Right lobe of liver (tissue), 6 donors: Measurements from ENCODE around the gene ITGA8. TPM values are rescaled to one million over a fixed set of nuclear protein-coding genes. Genes with fewer than 3 reads are reported as not detected.
A peak's percentile ranks its signal among the peaks of the same experiment; 100 is the strongest.
"Not testable (repeated sequence)": the region's sequence is repeated elsewhere in the genome, so short reads cannot be mapped to it uniquely, and the experiment has no call there.

Source experiments
- ATAC-seq, 4 donors: fragments of 200-7000 bp; cut with Tn5 transposase; one replicate each; pipeline ENCODE4 v1.9.1; 2020; ENCODE audit warnings: mild to moderate bottlenecking in 4 of 4, moderate library complexity in 4 of 4
- DNase-seq, 3 donors: peaks; one replicate each; pipeline ENCODE4 v3.0.0-alpha.2; 2020
- H3K27ac ChIP-seq, 3 donors: fragments of 200-600 bp; one replicate each; pipeline ENCODE4 v1.8.0; 2022
- H3K27me3 ChIP-seq, 2 donors: fragments of 200-600 bp; one replicate each; pipeline ENCODE4 v1.8.0; 2022
- H3K36me3 ChIP-seq, 4 donors: fragments of 200-600 bp; sonication (generic) in 1 of 4; one replicate each; pipeline versions ENCODE4 v1.5.1 to v1.8.0; 2017 to 2022; ENCODE audit warnings: control low read depth in 1 of 4
- H3K4me1 ChIP-seq, 4 donors: fragments of 200-600 bp; sonication (generic) in 1 of 4; one replicate each; pipeline versions ENCODE4 v1.5.1 to v1.8.0; 2017 to 2022; ENCODE audit warnings: control low read depth in 1 of 4
- H3K4me3 ChIP-seq, 3 donors: fragments of 200-600 bp; one replicate each; pipeline ENCODE4 v1.8.0; 2022
- H3K9me3 ChIP-seq, 4 donors: fragments of 200-600 bp; sonication (generic) in 1 of 4; one replicate each; pipeline versions ENCODE4 v1.5.1 to v1.8.0; 2017 to 2022; ENCODE audit warnings: control low read depth in 1 of 4
- POLR2A ChIP-seq: fragments of 450-650 bp; IDR thresholded peaks from one replicate; pipeline ENCODE4 v1.6.1; 2017; ENCODE audit warnings: antibody characterized with exemption, mild to moderate bottlenecking
- WGBS: methylation state at CpG from one replicate; pipeline ENCODE4 v1.1.6; 2018; ENCODE audit warnings: low coverage, low lambda C conversion rate; ENCODE audit not compliant: insufficient coverage; ENCODE audit errors: missing lambda C conversion rate; 5-methylcytosine and 5-hydroxymethylcytosine counted together
- intact Hi-C, 2 donors: fragments of 100-400 bp; cut with DNase I; formaldehyde crosslinking; loops; one replicate each; pipeline versions ENCODE4 v1.11.2 to v1.14.1; 2022
- long read RNA-seq: library from polyadenylated mRNA; unstranded; transcript quantifications from one replicate; pipeline ENCODE4 v2.0.0, GENCODE V29; 2019
- total RNA-seq, 6 experiments: library from RNA; depleted of rRNA in 2 of 6; stranded (reverse); fragments of >200 nt in 2 of 6; fragmentation: NEBNext Ultra II Directional in 3 of 6; extraction: Animal tissue kit (Norgen Biotek cat#: 25700) in 3 of 6; gene quantifications; one replicate each; pipeline versions ENCODE4 v1.1.0 to v1.2.4, GENCODE V29; 2016 to 2023
- TF ChIP-seq, protein P1 (sequence below), 4 donors: fragments of 200-600 bp in 3 of 4; fragments of 450-650 bp in 1 of 4; IDR thresholded peaks; one replicate each; pipeline versions ENCODE4 v1.5.1 to v1.8.0; 2016 to 2022; ENCODE audit warnings: antibody characterized with exemption in 4 of 4, mild to moderate bottlenecking in 2 of 4
- donor health status: DM: no; HTN: yes; CAD: no.
- donor health status: DM: no; HTN: no; CAD: no.
- donor health status: DM: no; HTN: no; CAD: no.
- donor health status: DM: no; HTN: yes; CAD: no.
- donor health status: DM: no; HTN: yes; CAD: no.

Gene ITGA8
- total RNA-seq, result under 1 TPM; 0.18 to 0.80 (median 0.36) TPM
- long read RNA-seq, result 0 reads

DNA sequence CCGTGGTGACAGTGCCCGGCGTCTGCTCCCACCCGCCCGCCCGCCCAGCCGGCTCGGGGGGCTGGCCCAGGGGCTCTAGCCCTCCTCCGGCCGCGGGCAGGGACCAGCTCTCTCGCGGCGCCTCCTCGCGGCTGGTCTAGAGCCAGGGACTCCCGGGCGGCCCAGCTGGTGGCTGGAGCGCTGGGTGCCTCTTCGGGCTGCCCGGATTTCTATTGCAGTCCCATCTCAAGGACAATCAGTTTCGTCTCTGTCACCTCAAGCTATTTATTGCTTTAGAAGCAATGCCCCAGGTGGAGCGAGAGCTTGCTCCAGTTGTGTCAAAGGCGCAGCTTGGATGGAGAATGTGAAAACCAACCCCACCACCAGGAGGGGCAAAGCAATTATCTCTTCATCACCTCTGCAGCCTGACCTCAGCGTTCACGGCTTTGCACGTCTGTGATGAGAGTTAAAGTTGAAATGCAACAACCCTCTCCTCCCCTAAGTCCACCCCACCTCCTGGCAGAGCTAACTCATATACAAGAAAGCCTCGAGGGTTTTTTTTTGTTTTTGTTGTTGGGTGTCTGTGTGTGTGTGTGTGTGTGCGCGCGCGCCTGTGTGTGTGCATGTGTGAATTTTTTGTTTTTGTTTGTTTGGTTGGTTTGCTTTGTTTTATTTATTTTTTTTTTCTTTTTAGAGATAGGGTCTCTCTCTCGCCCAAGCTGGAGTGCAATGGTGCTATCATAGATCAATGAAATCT is at the start of gene ITGA8:
Gene ITGA8 (minus strand): TSS at position 24 of the 736 bp plus-strand sequence. CDS start 151 bp downstream, outside the sequence.
- H3K36me3 ChIP-seq, result no peaks in the 10 kb centered on the region
- ATAC-seq, result peak; percentile 32 to 83 (median 66)
- TF ChIP-seq, protein P1, sequence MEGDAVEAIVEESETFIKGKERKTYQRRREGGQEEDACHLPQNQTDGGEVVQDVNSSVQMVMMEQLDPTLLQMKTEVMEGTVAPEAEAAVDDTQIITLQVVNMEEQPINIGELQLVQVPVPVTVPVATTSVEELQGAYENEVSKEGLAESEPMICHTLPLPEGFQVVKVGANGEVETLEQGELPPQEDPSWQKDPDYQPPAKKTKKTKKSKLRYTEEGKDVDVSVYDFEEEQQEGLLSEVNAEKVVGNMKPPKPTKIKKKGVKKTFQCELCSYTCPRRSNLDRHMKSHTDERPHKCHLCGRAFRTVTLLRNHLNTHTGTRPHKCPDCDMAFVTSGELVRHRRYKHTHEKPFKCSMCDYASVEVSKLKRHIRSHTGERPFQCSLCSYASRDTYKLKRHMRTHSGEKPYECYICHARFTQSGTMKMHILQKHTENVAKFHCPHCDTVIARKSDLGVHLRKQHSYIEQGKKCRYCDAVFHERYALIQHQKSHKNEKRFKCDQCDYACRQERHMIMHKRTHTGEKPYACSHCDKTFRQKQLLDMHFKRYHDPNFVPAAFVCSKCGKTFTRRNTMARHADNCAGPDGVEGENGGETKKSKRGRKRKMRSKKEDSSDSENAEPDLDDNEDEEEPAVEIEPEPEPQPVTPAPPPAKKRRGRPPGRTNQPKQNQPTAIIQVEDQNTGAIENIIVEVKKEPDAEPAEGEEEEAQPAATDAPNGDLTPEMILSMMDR (IDR thresholded peaks at IDR 0.05), result peak in 3 of 4 donors; percentile 6 to 29 (median 24)
- no peak for TF ChIP-seq POLR2A
- WGBS, result 26% methylated on average over 8 of the region's 33 CpGs
- H3K9me3 ChIP-seq, result no peaks in the 10 kb centered on the region
- DNase-seq, result peak in 1 of 3 donors; percentile 49
- H3K4me3 ChIP-seq, result peak within 1 kb of the TSS; percentile 25 to 41 (median 30)
- H3K27me3 ChIP-seq, result peaks cover 0 to 10% of the 10 kb centered on the region in 2 donors
- H3K4me1 ChIP-seq, result no peaks in the 10 kb centered on the region
- intact Hi-C loops, result loop anchor here (5.0 to 10.0 kb wide), 2 partner anchors 285 to 288 kb away; no protein-coding TSS in a partner anchor
- no peak within 1 kb of the TSS for H3K27ac ChIP-seq

DNA sequence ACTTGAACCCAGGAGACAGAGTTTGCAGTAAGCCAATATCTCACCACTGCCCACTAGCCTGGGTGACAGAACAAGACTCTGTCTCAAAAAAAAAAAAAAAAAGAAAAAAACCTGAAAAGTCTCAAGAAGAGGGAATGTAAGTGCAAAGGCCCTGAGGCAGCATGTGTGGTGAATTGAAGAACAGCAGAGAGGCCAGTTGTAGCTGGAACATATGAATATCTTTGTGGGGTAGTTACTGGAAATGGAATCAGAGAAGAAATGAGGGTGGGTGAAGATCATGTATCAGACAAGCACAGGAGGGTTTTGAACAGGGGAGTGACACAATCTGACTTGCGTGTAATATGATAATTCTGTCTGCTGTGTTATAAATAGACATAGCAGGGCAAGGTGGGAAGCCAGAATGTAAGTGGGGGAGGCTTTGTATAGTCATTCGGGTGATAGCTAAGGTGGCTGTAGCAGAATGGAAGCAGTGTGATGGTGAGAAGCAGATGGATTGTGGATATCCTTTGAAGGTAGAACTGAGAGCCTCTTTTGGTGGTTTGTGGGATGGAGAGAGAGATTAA is 45.3 kb upstream of the ITGA8 start:
- Histone ChIP-seq H3K36me3 (no peaks in the 10 kb centered on the region), H3K4me1 (no peaks in the 10 kb centered on the region), H3K9me3 (no peaks in the 10 kb centered on the region), H3K27ac (no peak overlapping the region), H3K27me3 (no peaks in the 10 kb centered on the region), H3K4me3 (no peak overlapping the region)
- no peak for ATAC-seq
- DNase-seq, result no peak
- intact Hi-C loops, result no loop called here
- WGBS, result 77% methylated on average over 2 of the region's 2 CpGs
- TF ChIP-seq, protein P1 (IDR thresholded peaks at IDR 0.05), result no peak
- TF ChIP-seq POLR2A, result no peak

DNA sequence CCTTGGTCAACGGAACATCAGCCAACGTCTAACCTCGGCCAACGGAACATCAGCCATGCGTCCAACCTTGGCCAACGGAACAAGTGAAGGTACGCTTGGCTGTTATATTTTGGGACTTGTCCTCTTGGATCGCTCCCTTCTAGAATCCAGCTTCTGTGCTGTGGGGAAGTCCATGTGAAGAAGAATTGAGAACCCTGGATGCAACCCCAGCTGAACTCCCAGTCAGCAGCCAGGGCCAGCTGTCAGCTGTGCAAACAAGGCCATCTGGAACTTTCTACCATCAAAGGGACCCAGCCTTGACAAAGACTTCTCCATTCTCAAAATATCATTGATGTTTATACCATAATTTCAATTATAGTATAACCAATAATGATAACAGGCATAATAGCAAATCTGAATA is 43.3 kb upstream of the ITGA8 start:
- H3K27ac ChIP-seq, result no peak overlapping the region
- intact Hi-C loops, result no loop called here
- WGBS, result 79% methylated on average over 3 of the region's 8 CpGs
- H3K9me3 ChIP-seq, result no peaks in the 10 kb centered on the region
- no peaks in the 10 kb centered on the region for H3K4me1 ChIP-seq
- ATAC-seq (no peak), DNase-seq (no peak)
- H3K4me3 ChIP-seq, result no peak overlapping the region
- H3K27me3 ChIP-seq, result no peaks in the 10 kb centered on the region
- no peaks in the 10 kb centered on the region for H3K36me3 ChIP-seq
- TF ChIP-seq, protein P1 (IDR thresholded peaks at IDR 0.05), result no peak
- no peak for TF ChIP-seq POLR2A

DNA sequence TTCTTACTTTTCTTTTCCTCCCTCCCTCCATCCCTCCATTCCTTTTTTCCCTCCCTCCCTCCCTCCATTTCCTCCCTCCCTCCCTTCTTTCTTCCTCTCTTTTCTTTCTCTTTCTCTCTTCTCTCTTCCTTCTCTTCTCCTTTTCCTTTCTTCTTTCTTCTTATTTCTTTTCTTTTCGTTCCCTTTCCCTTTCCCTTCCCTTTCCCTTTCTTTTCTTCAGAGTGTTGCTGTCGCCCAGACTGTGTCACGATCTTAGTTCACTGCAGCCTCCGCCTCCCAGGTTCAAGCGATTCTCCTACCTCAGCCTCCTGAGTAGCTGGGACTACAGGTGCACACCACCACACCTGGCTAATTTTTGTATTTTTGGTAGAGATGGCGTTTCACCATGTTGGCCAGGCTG is 42.5 kb upstream of the ITGA8 start:
- WGBS, result 82% methylated on average over 3 of the region's 6 CpGs
- H3K4me1 ChIP-seq, H3K27me3 ChIP-seq, intact Hi-C loops, H3K36me3 ChIP-seq, H3K9me3 ChIP-seq, ATAC-seq, DNase-seq, H3K4me3 ChIP-seq, H3K27ac ChIP-seq: not testable (repeated sequence)

DNA sequence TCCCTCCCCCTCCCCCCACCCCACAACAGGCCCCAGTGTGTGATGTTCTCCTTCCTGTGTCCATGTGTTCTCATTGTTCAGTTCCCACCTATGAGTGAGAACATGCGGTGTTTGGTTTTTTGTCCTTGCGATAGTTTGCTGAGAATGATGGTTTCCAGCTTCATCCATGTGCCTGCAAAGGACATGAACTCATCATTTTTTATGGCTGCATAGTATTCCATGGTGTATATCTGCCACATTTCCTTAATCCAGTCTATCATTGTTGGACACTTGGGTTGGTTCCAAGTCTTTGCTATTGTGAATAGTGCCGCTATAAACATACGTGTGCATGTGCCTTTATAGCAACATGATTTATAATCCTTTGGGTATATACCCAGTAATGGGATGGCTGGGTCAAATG is 41.5 kb upstream of the ITGA8 start:
- H3K4me1 ChIP-seq, intact Hi-C loops, H3K9me3 ChIP-seq, ATAC-seq, H3K36me3 ChIP-seq, DNase-seq, H3K4me3 ChIP-seq, H3K27ac ChIP-seq, H3K27me3 ChIP-seq: not testable (repeated sequence)
- 80% methylated on average over 2 of the region's 4 CpGs for WGBS
